Keratinocyte (primary cell): ENCODE measurements around the gene CIT. TPM values are rescaled to one million over a fixed set of nuclear protein-coding genes. Genes with fewer than 3 reads are reported as not detected.
"Not testable (repeated sequence)": the region's sequence is repeated elsewhere in the genome, so short reads cannot be mapped to it uniquely, and the experiment has no call there.

Source experiments
- DNase-seq: peaks from one replicate; pipeline ENCODE4 v3.0.0-alpha.2; 2011; ENCODE audit warnings: low read depth, missing footprints, low spot score
- FAIRE-seq: peaks from 2 replicates; lab custom pipeline; 2011; peaks lifted over from hg19 to GRCh38; lab: Jason Lieb, UNC
- H2AFZ ChIP-seq: 2 replicates; pipeline ENCODE4 v1.6.0; 2012; ENCODE audit warnings: low read length, control low read depth, inconsistent platforms; ENCODE audit not compliant: control insufficient read depth
- H3K27ac ChIP-seq: 2 replicates; pipeline ENCODE4 v1.5.1; 2011; ENCODE audit warnings: low read length; ENCODE audit not compliant: control insufficient read depth, insufficient read depth
- H3K27me3 ChIP-seq: 3 replicates; pipeline ENCODE4 v1.6.0; 2011; ENCODE audit warnings: low read length; ENCODE audit not compliant: control insufficient read depth, insufficient read depth; ENCODE audit errors: extremely low read depth
- H3K36me3 ChIP-seq, 2 experiments: 2 replicates in 1 of 2; 3 replicates in 1 of 2; pipeline ENCODE4 v1.5.1; 2011; ENCODE audit warnings: low read length in 2 of 2, mild to moderate bottlenecking in 1 of 2; ENCODE audit not compliant: control insufficient read depth in 2 of 2, insufficient read depth in 2 of 2; ENCODE audit errors: extremely low read depth in 1 of 2
- H3K4me1 ChIP-seq: 3 replicates; pipeline ENCODE4 v1.5.1; 2011; ENCODE audit warnings: low read length; ENCODE audit not compliant: control insufficient read depth, insufficient read depth; ENCODE audit errors: extremely low read depth
- H3K4me2 ChIP-seq: 3 replicates; pipeline ENCODE4 v1.6.0; 2011; ENCODE audit warnings: low read depth, low read length; ENCODE audit not compliant: control insufficient read depth, insufficient read depth; ENCODE audit errors: extremely low read depth
- H3K4me3 ChIP-seq, 3 experiments: fragments of 200-600 bp in 1 of 3; sonication (generic) in 1 of 3; 2 replicates in 2 of 3; 3 replicates in 1 of 3; pipeline ENCODE4 v1.5.1; 2011 to 2016; ENCODE audit warnings: low read length in 3 of 3, mild to moderate bottlenecking in 3 of 3, control low read depth in 2 of 3, inconsistent platforms in 1 of 3, low read depth in 1 of 3, mixed read lengths in 1 of 3, mixed run types in 1 of 3, moderate library complexity in 1 of 3; ENCODE audit not compliant: control insufficient read depth in 2 of 3, insufficient read depth in 2 of 3; ENCODE audit errors: extremely low read depth in 1 of 3
- H3K79me2 ChIP-seq: 2 replicates; pipeline ENCODE4 v1.6.0; 2012; ENCODE audit warnings: low read length; ENCODE audit not compliant: control insufficient read depth, insufficient read depth
- H3K9ac ChIP-seq: 3 replicates; pipeline ENCODE4 v1.6.0; 2011; ENCODE audit warnings: low read length; ENCODE audit not compliant: control insufficient read depth, insufficient read depth; ENCODE audit errors: extremely low read depth
- H3K9me1 ChIP-seq: 3 replicates; pipeline ENCODE4 v1.6.0; 2011; ENCODE audit warnings: low read length; ENCODE audit not compliant: control insufficient read depth, insufficient read depth; ENCODE audit errors: extremely low read depth
- H3K9me3 ChIP-seq: 2 replicates; pipeline ENCODE4 v1.5.1; 2012; ENCODE audit warnings: low read depth, low read length; ENCODE audit not compliant: control insufficient read depth
- H4K20me1 ChIP-seq: 3 replicates; pipeline ENCODE4 v1.6.0; 2011; ENCODE audit warnings: low read length; ENCODE audit not compliant: control insufficient read depth, insufficient read depth; ENCODE audit errors: extremely low read depth
- EZH2 ChIP-seq: IDR thresholded peaks from one replicate; pipeline ENCODE4 v1.6.1; 2012; ENCODE audit warnings: inconsistent platforms, mild to moderate bottlenecking, low read length, moderate library complexity
- dilution Hi-C: fragments of 300-500 bp; cut with MboI; formaldehyde crosslinking; loops from one replicate; pipeline ENCODE4 v1.7.0; 2020; ENCODE audit warnings: low sequenced_read_pairs; ENCODE audit not compliant: extremely low pct_ligation_motif_present
- polyA plus RNA-seq, 5 experiments: library from polyadenylated mRNA; depleted of rRNA in 3 of 5; stranded (reverse) in 3 of 5; stranded (forward) in 1 of 5; unstranded in 1 of 5; fragments of >200 nt; gene quantifications; 1 replicate in 1 of 5; 2 replicates in 3 of 5; 3 replicates in 1 of 5; pipeline versions ENCODE4 v1.2.1 to v1.2.3, GENCODE V29; 2011 to 2012; ENCODE audit warnings: missing spikeins in 2 of 5, low read depth in 1 of 5, low replicate concordance in 1 of 5
- TF ChIP-seq, protein P1 (sequence below), 3 experiments: IDR thresholded peaks in 1 of 3; conservative IDR thresholded peaks in 1 of 3; optimal IDR thresholded peaks in 1 of 3; 2 replicates in 2 of 3; 3 replicates in 1 of 3; pipeline versions ENCODE3 to v1.5.1; 2011; ENCODE audit warnings: low read length in 3 of 3, mild to moderate bottlenecking in 3 of 3, moderate library complexity in 2 of 3, control low read depth in 1 of 3, inconsistent platforms in 1 of 3; ENCODE audit not compliant: insufficient read depth in 2 of 3; ENCODE audit errors: extremely low read depth in 1 of 3

Gene CIT
- polyA plus RNA-seq, 1 donor (not counting 4 experiments of a cell fraction or from before 2014, with no cell fraction given) = 6.2 TPM

DNA sequence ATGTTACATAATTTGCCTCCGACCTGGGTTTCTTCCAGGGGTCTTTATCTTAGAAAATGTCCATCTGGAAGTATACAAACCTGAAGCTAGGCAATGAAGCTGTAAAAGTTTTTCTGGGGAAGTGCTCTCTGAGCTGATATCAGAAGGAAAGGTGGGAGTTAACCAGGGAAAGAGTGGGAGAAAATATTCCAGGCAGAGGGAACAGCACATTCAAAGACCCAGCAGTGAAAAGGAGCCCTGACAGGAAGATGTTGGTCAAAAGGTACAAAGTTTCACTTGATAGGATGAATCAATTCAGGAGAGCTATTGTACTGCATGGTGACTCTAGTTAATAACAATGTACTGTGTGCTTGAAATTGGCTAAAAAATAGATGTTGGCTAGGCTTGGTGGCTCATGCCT lies 17.8 kb upstream of the CIT start:
- Histone ChIP-seq H3K9ac (no peak overlapping the region), H3K9me1 (no peaks in the 10 kb centered on the region), H3K27me3 (no peaks in the 10 kb centered on the region), H3K4me3 (no peak overlapping the region), H3K9me3 (no peaks in the 10 kb centered on the region), H3K4me1 (no peaks in the 10 kb centered on the region), H3K36me3 (no peaks in the 10 kb centered on the region), H3K4me2 (no peak overlapping the region), H3K79me2 (no peaks in the 10 kb centered on the region), H4K20me1 (no peaks in the 10 kb centered on the region), H2AFZ (no peak overlapping the region), H3K27ac (no peak overlapping the region)
- FAIRE-seq (no peak), DNase-seq (no peak)
- dilution Hi-C loops = no loop called here
- TF ChIP-seq EZH2 = no peak
- TF ChIP-seq, protein P1, sequence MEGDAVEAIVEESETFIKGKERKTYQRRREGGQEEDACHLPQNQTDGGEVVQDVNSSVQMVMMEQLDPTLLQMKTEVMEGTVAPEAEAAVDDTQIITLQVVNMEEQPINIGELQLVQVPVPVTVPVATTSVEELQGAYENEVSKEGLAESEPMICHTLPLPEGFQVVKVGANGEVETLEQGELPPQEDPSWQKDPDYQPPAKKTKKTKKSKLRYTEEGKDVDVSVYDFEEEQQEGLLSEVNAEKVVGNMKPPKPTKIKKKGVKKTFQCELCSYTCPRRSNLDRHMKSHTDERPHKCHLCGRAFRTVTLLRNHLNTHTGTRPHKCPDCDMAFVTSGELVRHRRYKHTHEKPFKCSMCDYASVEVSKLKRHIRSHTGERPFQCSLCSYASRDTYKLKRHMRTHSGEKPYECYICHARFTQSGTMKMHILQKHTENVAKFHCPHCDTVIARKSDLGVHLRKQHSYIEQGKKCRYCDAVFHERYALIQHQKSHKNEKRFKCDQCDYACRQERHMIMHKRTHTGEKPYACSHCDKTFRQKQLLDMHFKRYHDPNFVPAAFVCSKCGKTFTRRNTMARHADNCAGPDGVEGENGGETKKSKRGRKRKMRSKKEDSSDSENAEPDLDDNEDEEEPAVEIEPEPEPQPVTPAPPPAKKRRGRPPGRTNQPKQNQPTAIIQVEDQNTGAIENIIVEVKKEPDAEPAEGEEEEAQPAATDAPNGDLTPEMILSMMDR (optimal IDR thresholded peaks at IDR 0.05 in 1 of 3, IDR thresholded peaks at IDR 0.05 in 1 of 3, conservative IDR thresholded peaks at IDR 0.05 in 1 of 3; ENCODE audit: extremely low read depth in 1 of 3, insufficient read depth in 2 of 3, low read length in 3 of 3) = no peak

DNA sequence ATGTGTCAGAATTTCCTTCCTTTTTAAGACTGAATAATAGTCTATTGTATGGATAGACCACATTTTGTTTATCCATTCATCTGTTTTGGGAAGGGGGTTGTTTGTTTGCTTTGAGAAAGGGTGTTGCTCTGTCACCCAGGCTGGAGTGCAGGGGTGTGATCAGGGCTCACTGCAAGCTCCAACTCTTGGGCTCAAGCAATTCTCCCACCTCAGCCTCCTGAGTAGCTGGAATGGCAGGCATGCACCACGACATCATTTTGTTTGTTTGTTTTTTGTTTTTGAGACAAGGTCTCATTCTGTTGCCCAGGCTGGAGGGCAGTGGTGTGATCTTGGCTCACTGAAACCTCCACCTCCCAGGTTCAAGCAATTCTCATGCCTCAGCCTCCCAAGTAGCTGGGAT lies 15.5 kb upstream of the CIT start:
- H3K79me2 ChIP-seq, H3K9me3 ChIP-seq, H3K9ac ChIP-seq, DNase-seq, H3K4me1 ChIP-seq, dilution Hi-C loops, H3K27me3 ChIP-seq, H3K36me3 ChIP-seq, H2AFZ ChIP-seq, FAIRE-seq, H3K4me2 ChIP-seq, H4K20me1 ChIP-seq, H3K27ac ChIP-seq, H3K4me3 ChIP-seq, H3K9me1 ChIP-seq: not testable (repeated sequence)

DNA sequence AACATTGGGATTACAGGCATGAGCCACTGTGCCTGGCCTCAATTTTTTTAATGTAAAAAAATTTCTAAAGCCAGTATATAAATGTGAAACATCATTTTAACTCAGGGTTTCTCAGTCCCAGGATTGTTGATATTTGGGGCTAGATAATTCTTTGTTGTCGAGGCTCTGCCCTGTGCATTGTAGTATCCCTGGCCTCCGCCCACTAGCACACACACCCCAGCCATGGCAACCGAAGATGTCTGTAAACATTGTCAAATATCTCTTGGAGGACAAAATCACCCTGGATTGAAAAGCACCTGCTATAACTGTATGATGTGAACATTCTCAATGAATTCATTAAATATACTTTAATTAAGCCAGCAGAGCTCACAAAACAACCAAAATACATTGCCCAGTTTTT lies 8.4 kb upstream of the CIT start:
- no peaks in the 10 kb centered on the region for H3K9me3 ChIP-seq
- TF ChIP-seq, protein P1 (optimal IDR thresholded peaks at IDR 0.05 in 1 of 3, IDR thresholded peaks at IDR 0.05 in 1 of 3, conservative IDR thresholded peaks at IDR 0.05 in 1 of 3; ENCODE audit: extremely low read depth in 1 of 3, insufficient read depth in 2 of 3, low read length in 3 of 3) = no peak
- TF ChIP-seq EZH2 = no peak
- no peak overlapping the region for H3K4me2 ChIP-seq
- H2AFZ ChIP-seq = no peak overlapping the region
- H3K27me3 ChIP-seq = no peaks in the 10 kb centered on the region
- H3K79me2 ChIP-seq = no peaks in the 10 kb centered on the region
- FAIRE-seq = no peak
- H3K4me3 ChIP-seq = no peak overlapping the region
- no peak overlapping the region for H3K27ac ChIP-seq
- dilution Hi-C loops = no loop called here
- H4K20me1 ChIP-seq = no peaks in the 10 kb centered on the region
- DNase-seq = no peak
- no peaks in the 10 kb centered on the region for H3K4me1 ChIP-seq
- H3K9ac ChIP-seq = no peak overlapping the region
- no peaks in the 10 kb centered on the region for H3K9me1 ChIP-seq
- H3K36me3 ChIP-seq = no peaks in the 10 kb centered on the region

DNA sequence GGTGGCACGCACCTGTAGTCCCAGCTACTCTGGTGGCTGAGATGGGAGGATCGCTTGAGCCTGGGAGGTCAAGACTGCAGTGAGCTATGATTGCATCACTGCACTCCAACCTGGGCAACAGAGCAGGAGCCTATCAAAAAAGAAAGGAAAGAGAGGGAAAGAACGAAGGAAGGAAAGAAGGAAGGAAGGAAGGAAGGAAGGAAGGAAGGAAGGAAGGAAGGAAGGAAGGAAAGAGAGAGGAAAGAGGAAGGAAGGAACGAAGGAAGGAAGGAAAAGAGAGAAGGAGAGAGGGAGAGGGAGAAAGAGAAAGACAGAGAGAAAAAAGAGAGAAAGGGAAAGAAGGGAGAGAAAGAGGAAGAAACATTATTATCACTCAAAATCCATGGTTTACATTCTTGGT lies 6.7 kb upstream of the CIT start:
- H3K4me2 ChIP-seq, DNase-seq, H3K36me3 ChIP-seq, H4K20me1 ChIP-seq, H3K27me3 ChIP-seq, H3K4me1 ChIP-seq, dilution Hi-C loops, H3K4me3 ChIP-seq, H3K9me1 ChIP-seq, FAIRE-seq, H3K27ac ChIP-seq, H3K9me3 ChIP-seq, H3K79me2 ChIP-seq, H3K9ac ChIP-seq, H2AFZ ChIP-seq: not testable (repeated sequence)
